ENCODE measurements around the gene PLXNA1.

PLXNA1 gene

GRCh38 chr3:127025456-127025855, 42.5 kb downstream of the PLXNA1 start:
- DNase-seq = no peak

- no peak for DNase-seq
Measured at GRCh38 chr3:127026036-127026435, 43.1 kb downstream of the PLXNA1 start.

- DNase-seq = no peak
Measured at GRCh38 chr3:127026661-127027060, 43.7 kb downstream of the PLXNA1 start.

GRCh38 chr3:127027061-127027735, 44.3 kb downstream of the PLXNA1 start:
- no peak for DNase-seq

GRCh38 chr3:127027811-127028548, 45.1 kb downstream of the PLXNA1 start:
- DNase-seq = no peak

GRCh38 chr3:127028781-127029657, 46.1 kb downstream of the PLXNA1 start:
- no peak for DNase-seq

- no peak for DNase-seq
Measured at GRCh38 chr3:127029658-127030507, 47.0 kb downstream of the PLXNA1 start.

GRCh38 chr3:127030508-127031412, 47.8 kb downstream of the PLXNA1 start:
- no peak for DNase-seq

GRCh38 chr3:127031413-127031810, 48.5 kb downstream of the PLXNA1 start:
- no peak for DNase-seq

GRCh38 chr3:127031845-127032244, 48.9 kb downstream of the PLXNA1 start:
- no peak for DNase-seq

GRCh38 chr3:127032296-127032990, 49.5 kb downstream of the PLXNA1 start:
- no peak for DNase-seq

Measured in fibroblast of skin of right biceps (primary cell).